HG02981 (cell line): ENCODE results near the gene AKT2.

Source experiments
- ATAC-seq: cut with Tn5 transposase; IDR thresholded peaks from one replicate; pipeline ENCODE4 v1.9.1; 2021; ENCODE audit warnings: mild to moderate bottlenecking, moderate library complexity; ENCODE audit not compliant: unreplicated experiment

The AKT2 gene

DNA sequence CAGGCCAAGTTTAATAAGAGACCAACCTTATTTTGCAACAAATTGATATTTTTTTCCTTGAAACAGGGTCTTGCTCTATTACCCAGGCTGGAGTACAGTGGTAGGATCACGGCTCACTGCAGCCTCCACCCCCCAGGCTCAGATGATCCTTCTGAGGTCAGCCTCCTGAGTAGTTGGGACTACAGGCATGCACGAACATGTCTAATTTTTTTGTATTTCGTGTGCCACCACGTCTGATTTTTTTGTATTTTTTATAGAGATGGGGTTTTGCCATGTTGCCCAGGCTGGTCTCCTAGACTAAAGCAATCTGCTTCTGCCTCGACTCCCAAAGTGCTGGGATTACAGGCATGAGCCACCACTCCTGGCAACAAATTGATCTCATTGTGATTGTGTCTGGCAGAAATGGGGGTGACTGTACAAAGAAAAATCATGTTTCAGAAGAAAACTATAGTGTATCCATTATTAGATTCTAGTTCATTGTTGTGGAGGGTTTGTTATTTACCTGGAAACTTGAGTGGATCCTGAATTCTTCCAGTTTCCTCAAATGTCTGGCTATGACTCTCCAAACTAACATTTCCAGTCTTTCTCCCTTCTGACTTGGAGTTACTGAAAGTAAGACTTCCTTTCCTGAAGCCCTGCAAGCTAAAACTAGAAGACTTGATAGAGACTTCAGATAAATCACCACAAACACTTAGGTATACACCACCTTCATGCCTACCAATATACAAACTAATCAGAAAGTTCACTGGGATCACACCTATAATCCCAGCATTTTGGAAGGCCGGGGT is 17.3 kb upstream of the AKT2 start:
- no peak for ATAC-seq

DNA sequence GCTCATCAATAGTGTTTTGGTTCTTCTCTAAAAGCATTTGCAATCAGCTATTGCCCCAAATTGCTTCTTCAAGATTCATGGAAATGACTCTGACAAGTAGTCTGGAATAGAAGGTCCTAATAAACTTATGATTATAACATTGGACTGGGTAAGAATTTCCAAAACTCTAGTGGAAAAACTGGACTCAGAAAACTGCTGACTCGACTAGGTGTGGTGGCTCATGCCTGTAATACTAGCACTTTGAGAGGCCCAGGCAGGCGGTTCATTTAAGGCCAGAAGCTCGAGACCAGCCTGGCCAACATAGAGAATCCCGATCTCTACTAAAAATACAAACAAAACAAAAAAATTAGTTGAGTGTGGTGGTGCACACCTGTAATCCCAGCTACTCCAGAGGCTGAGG is 15.5 kb upstream of the AKT2 start:
- ATAC-seq, result no peak

- ATAC-seq, result no peak
These were observed 12.9 kb upstream of the AKT2 start for GRCh38 chr19:40298026-40298425.

GRCh38 chr19:40294560-40294959 is 9.4 kb upstream of the AKT2 start:
- ATAC-seq, result no peak

- ATAC-seq, result no peak
These were observed 1.9 kb upstream of the AKT2 start for GRCh38 chr19:40286971-40287421.

DNA sequence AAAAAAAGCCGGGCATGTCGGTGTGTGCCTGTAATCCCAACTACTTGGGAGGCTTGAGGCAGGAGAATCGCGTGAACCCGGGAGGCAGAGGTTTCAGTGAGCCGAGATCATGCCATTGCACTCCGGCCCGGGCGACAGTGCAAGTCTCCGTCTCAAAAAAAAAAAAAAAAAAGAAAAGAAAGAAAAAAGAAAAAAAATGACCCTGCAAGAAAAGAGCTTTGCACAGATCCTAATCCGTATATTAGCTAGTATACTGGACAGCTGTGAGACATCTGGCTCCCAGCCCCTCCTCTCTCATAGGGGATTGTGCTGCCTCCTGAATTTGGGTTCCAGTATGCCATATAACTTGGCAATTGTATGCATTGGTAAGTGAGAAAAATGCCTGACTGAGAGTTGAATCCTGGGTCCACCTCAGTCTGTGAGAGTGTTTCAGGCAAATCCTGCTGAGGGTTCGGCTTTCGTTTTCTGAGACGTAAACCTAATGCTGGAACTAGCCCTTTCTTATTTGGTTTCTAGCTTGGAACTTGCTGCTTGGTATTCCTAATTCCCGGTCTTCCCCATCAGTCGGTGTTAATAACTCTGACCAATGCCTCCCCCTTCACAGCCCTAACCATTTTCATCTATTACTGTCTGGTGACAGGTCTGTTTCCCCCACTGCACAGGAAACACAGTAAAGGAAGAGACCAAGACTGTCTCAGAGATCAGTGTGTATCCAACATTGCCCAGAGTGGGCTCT is 1.3 kb upstream of the AKT2 start:
- no peak for ATAC-seq

GRCh38 chr19:40285353-40286234 is 449 bp upstream of the AKT2 start:
- ATAC-seq, result peak; percentile 81

DNA sequence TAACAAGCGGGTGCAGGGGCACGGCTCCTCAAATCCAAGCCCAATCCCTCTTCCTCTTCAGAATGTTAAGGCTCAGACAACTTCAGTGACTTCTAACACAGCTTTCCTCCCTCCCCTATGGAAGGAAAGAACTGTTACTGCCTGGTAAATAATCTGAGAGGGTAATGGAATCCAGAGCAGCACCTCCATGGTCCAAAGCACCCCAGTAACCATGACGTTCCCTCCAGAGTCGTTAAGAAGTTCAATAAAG is 969 bp downstream of the AKT2 start:
- ATAC-seq, result no peak

- ATAC-seq, result no peak
These were observed 1.5 kb downstream of the AKT2 start for GRCh38 chr19:40283414-40284250.

GRCh38 chr19:40282920-40283319 is 2.2 kb downstream of the AKT2 start:
- ATAC-seq, result no peak

- ATAC-seq, result no peak
These were observed 3.0 kb downstream of the AKT2 start for GRCh38 chr19:40282209-40282580.

DNA sequence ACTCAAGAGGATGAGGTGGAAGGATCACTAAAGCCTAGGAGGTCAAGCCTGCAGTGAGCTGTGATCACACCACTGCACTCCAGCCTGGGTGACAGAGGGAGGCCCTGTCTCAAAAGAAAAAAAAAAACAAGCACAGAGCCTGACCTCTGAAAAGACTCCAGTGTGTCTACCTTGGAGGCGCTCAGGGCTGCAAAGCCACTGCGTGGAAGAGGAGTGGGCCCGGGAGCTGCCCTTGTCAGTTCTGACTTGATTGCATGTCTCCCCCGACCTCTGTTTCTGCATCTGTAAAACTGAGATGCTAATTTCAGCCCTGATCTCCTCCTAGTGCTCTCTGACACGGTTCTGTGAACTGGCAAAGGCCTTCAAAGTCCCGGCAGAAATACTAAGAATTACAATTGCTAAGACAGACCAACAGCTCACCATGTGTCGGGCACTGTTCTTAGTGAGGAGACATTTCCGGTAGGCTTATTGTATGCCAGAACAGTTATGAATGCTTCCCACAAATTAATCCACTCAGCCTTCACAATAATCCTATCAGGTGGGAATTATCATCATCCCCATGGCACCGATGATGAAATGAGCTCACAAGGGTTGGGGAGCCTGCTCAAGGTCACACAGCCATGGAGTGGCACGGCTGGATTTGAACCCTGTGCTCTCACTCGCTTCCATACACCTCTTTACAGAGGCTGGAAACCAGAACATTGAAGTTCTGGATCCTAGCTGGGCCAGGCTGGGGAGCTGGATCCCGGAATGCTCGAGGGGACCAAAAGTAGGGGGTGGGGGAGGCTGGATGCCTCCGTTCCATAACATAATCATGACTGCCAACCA is 3.5 kb downstream of the AKT2 start:
- no peak for ATAC-seq

DNA sequence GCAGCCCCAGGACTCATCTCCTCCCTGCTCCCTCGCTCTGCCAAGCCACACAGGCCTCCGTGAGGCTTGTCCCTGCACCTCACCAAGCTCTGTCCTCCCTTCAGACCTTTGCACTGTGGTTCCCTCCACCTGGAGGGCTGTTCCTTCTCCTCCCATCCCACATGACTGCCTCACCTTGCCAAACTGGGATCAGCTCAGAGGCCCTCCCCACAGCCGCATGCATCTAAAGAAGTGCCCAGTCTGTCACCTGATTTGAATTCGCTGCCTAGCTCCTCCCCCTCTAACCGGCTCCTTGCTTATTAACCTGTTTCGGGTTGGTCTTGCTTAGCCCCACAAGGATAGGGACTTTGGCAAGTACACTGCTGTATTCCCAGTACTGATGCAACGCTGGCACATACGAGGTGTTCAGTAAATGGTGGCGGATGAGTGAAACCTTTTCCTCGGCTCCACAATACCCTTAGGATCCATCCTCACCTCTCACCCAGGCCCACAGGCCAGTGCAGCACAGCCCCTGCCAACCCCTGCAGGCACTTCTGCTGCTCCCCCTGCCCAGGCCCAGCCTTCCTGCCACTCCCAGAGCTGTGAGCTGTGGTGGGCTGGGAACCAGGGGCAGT is 4.4 kb downstream of the AKT2 start:
- no peak for ATAC-seq

- no peak for ATAC-seq
These were observed 5.2 kb downstream of the AKT2 start for GRCh38 chr19:40279761-40280607.

GRCh38 chr19:40279120-40279551 is 6.0 kb downstream of the AKT2 start:
- no peak for ATAC-seq

DNA sequence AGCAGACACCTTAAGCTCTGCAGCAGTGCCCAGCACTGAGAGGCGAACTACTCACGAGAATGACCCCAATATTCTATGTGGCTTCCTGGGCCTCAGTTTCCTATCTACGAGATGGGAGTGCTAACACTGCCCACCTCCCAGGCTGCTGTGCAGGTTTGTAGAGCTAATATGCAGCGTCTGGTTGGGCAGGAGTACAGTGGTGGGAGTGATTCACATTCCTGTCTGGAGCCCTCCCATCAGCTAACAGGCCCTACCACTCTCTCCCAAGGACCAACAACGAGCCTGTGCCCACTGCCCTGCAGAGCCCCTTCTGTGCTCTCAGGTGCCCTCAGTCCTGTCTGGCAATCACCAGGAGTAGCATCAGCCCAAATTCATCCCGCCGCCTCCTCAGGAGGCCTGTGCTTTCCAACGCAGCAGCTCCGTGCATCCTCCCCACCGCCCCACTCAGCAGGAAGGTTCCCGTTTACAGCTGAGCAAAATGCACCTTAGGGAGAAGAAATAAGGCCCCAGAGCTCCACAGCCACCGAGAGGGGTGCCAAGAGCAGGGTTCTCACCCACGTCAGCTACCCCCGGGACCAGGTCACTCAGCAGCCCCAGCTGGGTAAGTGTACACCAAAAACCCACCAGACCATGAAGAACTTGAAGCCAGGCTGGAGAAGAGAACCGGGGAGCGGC is 6.6 kb downstream of the AKT2 start:
- no peak for ATAC-seq

DNA sequence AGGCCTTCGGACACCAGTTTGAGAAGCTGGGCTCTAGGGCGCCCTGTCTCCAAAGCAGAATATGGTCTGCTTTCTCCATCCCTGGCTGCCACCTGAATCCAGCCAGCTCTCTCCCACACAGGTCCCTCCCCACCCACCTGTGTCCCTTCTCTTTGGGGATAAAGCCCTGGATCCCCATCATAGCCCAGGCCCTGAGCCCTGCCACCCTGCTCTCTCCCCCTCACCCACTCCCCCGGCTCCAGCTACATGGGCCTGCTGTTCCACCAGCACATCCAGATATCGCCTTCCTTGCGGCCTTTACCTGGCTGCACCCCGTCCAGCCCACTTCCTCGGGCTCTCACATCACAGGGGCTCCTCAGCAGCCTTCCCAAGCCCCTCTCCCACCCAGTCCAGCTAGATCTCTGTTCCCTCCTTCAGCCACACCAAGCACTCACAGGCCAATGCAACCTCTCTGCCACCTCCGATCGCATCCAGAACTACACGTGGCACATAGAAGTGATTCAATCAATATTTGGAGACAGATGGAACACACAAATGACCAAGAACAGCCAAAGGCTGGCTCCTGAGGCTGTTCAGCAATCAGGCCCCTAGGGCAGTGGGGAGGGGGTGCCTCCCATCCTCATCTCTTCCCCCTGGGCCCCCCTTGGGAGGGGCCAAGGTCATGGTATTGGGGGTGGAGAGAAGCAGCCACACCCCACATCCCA is 7.6 kb downstream of the AKT2 start:
- ATAC-seq, result no peak
